Breast epithelium (tissue), 3 donors: ENCODE results near the gene TMEM150C.

Experiments used
- POLR2A ChIP-seq: fragments of 450-650 bp; IDR thresholded peaks from one replicate; pipeline ENCODE4 v1.6.1; 2016; ENCODE audit warnings: antibody characterized with exemption, mild to moderate bottlenecking, moderate library complexity
- POLR2AphosphoS5 ChIP-seq, 3 donors: sonication (generic); formaldehyde crosslinking; IDR thresholded peaks; one replicate each; pipeline ENCODE4 v1.6.1; 2017; ENCODE audit warnings: antibody characterized with exemption in 3 of 3
- TF ChIP-seq, protein P1 (sequence below), 3 donors: fragments of 450-650 bp; IDR thresholded peaks; one replicate each; pipeline ENCODE4 v1.5.1; 2016 to 2017; ENCODE audit warnings: antibody characterized with exemption in 3 of 3, mild to moderate bottlenecking in 3 of 3, moderate library complexity in 3 of 3

DNA sequence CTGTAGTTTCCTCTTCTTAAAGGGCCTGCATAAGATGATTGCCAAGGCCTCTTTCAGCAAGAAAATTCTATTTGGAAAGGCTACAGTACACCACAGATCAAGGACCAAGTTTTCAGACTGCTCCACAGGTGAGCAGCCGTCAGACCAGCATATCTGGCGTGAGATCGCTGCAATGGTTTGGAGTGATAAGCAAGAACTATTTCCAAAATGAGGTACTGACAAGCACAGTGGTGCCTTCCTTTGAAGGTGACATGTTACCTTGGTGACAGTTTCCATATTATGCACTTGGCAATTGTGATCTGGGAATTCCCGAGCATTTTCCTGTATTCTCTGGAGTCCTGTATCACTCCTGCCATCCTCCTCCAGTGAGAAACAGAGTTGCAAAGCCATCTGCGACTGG lies 7.3 kb upstream of the TMEM150C start:
- TF ChIP-seq, protein P1, sequence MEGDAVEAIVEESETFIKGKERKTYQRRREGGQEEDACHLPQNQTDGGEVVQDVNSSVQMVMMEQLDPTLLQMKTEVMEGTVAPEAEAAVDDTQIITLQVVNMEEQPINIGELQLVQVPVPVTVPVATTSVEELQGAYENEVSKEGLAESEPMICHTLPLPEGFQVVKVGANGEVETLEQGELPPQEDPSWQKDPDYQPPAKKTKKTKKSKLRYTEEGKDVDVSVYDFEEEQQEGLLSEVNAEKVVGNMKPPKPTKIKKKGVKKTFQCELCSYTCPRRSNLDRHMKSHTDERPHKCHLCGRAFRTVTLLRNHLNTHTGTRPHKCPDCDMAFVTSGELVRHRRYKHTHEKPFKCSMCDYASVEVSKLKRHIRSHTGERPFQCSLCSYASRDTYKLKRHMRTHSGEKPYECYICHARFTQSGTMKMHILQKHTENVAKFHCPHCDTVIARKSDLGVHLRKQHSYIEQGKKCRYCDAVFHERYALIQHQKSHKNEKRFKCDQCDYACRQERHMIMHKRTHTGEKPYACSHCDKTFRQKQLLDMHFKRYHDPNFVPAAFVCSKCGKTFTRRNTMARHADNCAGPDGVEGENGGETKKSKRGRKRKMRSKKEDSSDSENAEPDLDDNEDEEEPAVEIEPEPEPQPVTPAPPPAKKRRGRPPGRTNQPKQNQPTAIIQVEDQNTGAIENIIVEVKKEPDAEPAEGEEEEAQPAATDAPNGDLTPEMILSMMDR (IDR thresholded peaks at IDR 0.05) = no peak
- no peak for TF ChIP-seq POLR2A
- TF ChIP-seq POLR2AphosphoS5 (IDR thresholded peaks at IDR 0.05) = no peak
